T47D (cell line): ENCODE measurements around the gene COQ2.

ENCODE experiments used
- DNase-seq, 2 experiments: peaks; one replicate each; pipeline versions ENCODE4 v3.0.0 to v3.0.0-alpha.2; 2011 to 2012; ENCODE audit warnings: low read depth in 1 of 2, low spot score in 1 of 2
- JUND ChIP-seq: IDR thresholded peaks from 2 replicates; pipeline ENCODE4 v1.6.1; 2012; ENCODE audit warnings: low read depth
- in situ Hi-C: cut with HindIII; loops from 2 replicates; pipeline ENCODE4 v1.10.0; 2016; ENCODE audit warnings: low sequenced_read_pairs, low pct_unique_long_range_greater_than_20kb

COQ2 gene

DNA sequence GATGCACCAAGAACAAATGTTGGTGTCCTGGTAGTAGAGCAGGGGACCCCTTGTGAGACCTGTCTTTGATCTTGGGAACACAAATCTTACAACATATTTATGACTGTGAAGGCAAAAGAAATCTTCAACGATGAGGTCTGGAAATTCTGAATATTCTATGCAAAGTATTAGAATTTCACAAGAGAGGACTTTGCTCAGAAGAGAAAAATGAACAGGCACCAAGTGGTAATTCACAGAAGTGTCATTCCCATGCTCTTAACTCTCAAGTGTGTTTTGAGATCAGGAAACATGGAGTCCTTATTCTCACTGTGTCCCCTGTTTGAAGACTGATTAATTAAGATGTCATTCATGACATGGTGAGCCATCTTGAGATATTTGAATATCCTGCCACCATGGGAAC is 52.5 kb downstream of the COQ2 start:
- TF ChIP-seq JUND, result no peak
- no peak for DNase-seq
- in situ Hi-C loops, result no loop called here

DNA sequence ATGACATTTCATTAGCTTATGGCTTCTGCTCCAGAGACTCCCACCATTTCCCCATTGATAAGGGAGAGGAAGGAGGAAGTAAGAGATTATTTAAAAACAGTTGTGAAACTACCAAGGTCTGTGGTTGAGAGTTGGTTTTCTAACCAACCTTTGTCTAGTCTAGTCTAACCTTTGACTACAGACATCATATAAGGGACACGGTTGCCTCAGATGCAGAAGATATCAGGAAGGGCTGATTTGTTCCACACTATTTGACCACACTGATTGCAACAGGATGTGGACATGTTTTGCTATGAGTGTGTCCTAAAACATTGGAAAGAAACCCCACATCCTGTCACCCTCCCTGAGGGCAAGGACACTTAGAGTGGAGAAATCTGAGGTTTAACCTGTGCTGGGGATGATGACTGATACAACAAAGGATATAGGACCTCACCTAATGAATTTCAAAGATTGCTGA is 53.0 kb downstream of the COQ2 start:
- no peak for TF ChIP-seq JUND
- in situ Hi-C loops, result no loop called here
- DNase-seq, result no peak

- TF ChIP-seq JUND, result no peak
- in situ Hi-C loops, result no loop called here
- DNase-seq, result no peak
Measured at GRCh38 chr4:83230928-83231327, 53.7 kb downstream of the COQ2 start.

- TF ChIP-seq JUND, result no peak
- in situ Hi-C loops, result no loop called here
Measured at GRCh38 chr4:83229791-83230190, 54.8 kb downstream of the COQ2 start.

DNA sequence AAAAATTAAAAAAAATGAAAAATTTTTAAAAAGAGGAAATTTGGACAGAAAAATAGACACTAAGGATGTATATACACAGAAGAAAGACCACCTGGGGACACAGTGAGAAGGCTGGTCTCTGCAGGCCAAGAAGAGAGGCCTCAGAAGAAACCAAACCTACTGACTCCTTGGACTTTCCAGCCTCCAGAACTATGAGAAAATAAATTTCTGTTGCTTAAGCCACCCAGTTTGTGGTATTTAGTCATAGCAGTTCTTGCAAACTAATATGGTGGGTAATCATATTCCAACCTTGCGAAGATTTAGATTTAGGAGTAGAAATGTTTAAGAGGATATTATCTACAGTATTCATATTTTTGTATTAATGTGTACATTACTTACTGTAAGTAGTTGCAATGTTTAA is 56.4 kb downstream of the COQ2 start:
- in situ Hi-C loops, result no loop called here
- TF ChIP-seq JUND, result no peak
- no peak for DNase-seq

More at GRCh38 chr4:83229791-83230190, 54.8 kb downstream of the COQ2 start:
- DNase-seq, result no peak

GRCh38 chr4:83224502-83225197 is 59.9 kb downstream of the COQ2 start:
- DNase-seq, result no peak
- in situ Hi-C loops, result no loop called here
- TF ChIP-seq JUND, result no peak

- DNase-seq, result no peak
- in situ Hi-C loops, result no loop called here
- TF ChIP-seq JUND, result no peak
Measured at GRCh38 chr4:83223781-83224180, 60.8 kb downstream of the COQ2 start.

DNA sequence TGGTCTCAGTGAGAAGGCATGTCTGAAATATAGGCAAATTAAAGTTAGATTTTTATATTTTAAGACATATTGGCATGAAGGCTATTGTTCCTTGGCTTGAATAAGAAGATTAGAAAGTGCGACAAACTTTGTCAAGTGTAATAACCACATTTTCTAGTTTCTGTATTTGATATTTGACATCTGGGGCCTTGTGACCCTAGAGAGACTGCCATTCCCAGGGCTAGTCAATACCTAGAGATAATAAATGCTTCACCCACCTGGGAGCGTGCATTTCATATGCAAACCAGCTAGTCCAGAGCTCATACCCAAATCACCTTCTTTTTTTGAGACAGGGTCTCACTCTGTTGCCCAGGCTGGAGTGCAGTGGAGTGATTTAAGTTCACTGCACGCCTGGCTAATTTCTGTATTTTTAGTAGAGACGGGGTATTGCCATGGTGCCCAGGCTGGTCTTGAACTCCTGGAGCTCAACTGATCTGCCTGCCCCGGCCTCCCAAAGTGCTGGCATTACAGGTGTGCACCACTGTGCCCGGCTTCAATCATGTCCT is 62.6 kb downstream of the COQ2 start:
- in situ Hi-C loops, result no loop called here
- no peak for TF ChIP-seq JUND
- no peak for DNase-seq

GRCh38 chr4:83219344-83220331 is 65.0 kb downstream of the COQ2 start:
- in situ Hi-C loops, result no loop called here
- DNase-seq, result no peak
- no peak for TF ChIP-seq JUND

DNA sequence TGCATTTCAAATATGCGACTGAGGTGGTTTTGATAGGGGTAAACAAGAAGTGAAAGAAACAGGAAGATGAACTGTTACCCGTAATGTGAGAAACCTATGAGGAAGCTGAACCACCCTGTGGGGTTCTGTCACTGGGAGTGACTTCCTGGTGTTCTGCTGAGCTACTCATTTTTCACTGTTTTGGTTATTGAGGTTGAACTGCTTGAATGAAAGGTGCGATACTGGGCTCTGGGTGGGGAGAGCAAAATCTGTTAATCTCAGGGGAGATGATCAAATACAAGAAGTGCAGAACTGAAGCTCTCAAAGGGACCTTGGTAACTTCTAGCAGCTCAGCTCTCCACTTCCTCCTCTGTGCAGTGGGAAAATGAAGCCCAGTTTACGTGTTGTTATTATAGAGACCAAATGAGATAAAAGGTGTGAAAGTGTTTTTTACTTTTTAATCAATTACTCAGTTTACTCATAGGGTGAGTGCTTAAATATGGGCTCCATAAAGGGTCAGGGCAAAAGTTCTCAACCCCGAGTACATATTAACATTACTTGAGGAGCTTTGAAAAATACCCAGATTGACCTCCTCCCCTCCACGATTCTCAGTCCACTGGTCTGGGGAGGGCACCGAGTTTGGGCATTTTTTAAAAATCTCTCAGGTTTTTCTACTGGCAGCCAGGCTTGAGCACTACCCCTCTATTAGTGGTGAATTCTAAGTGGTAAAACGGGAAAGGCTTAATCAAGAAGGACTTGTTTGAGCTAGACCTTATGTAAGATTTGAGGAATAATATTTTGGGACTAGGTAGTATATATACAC is 66.7 kb downstream of the COQ2 start:
- no peak for DNase-seq
- TF ChIP-seq JUND, result no peak
- in situ Hi-C loops, result no loop called here

GRCh38 chr4:83216959-83217683 is 67.5 kb downstream of the COQ2 start:
- no peak for DNase-seq
- TF ChIP-seq JUND, result no peak
- in situ Hi-C loops, result no loop called here

DNA sequence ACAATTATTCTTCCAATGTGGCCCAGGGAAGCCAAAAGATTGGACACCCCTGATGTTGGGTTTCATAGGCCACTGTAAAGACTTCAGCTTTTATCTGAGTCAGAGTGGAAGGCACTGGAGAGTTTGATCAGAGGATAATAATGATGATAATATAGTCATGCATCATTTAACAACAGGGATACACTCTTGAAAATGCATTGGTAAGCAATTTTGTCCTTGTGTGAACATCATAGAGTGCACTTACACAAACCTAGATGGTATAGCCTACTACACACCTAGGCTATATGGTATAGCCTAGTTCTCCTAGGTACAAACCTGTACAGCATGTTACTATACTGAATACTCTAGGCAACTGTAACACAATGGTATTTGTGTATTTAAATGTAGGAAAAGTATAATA is 70.5 kb downstream of the COQ2 start:
- in situ Hi-C loops, result no loop called here
- DNase-seq, result no peak
- no peak for TF ChIP-seq JUND
